ENCODE results near the gene ADD3.

ADD3 gene

DNA sequence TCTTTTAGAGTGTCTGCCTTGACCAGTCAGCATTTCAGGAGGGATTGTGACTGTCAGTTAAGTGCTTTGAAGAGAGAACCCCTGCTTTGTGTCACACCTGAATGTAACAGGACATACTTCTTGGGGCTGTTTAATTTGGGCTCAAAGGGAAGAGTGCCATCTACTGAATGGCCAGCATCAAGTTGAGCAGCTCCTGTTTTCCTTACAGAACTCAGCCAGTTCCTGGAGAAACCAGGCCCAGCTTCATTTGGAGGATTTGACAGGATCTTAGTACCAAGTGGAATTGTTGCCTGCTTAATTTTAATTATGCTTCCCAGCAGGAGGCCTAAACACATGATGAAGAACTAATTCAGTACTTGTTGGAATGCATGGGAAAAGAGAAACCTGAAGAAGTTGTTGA, 8.3 kb downstream of the ADD3 start:
- POLR2A ChIA-PET: no interaction called here
- Histone ChIP-seq H3K9me3 (ENCODE audit: control insufficient read depth, insufficient read depth, low read depth, low read length) (no peaks in the 10 kb centered on the region), H3K36me3 (ENCODE audit: control insufficient read depth in 2 of 2, insufficient read depth in 1 of 2, low read length in 2 of 2) (no peaks in the 10 kb centered on the region; a peak in 1 of 3 replicates), H3K4me3 (ENCODE audit: low read depth, low read length) (no peak overlapping the region), H3K4me1 (ENCODE audit: control insufficient read depth, insufficient read depth, low read length) (peaks cover 35% of the 10 kb centered on the region), H3K27ac (ENCODE audit: extremely low read depth, low read depth, low read length) (no peak overlapping the region)
- TF ChIP-seq TCF7L2 (IDR thresholded peaks at IDR 0.05; ENCODE audit: borderline replicate concordance, low read depth, low read length): no peak
- no peak for TF ChIP-seq ZNF146 (tag by site-specific recombination; IDR thresholded peaks at IDR 0.05)
- TF ChIP-seq, protein P1, sequence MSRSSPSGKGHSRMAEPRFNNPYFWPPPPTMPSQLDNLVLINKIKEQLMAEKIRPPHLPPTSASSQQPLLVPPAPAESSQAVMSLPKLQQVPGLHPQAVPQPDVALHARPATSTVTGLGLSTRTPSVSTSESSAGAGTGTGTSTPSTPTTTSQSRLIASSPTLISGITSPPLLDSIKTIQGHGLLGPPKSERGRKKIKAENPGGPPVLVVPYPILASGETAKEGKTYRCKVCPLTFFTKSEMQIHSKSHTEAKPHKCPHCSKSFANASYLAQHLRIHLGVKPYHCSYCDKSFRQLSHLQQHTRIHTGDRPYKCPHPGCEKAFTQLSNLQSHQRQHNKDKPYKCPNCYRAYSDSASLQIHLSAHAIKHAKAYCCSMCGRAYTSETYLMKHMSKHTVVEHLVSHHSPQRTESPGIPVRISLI (tag by site-specific recombination; IDR thresholded peaks at IDR 0.05): no peak
- TF ChIP-seq ZFP69B (tag by site-specific recombination; IDR thresholded peaks at IDR 0.05): no peak
- TF ChIP-seq ZNF311 (tag by site-specific recombination; IDR thresholded peaks at IDR 0.05; ENCODE audit: borderline replicate concordance): no peak
- peak; percentile 42 for TF ChIP-seq ZNF654 (tag by site-specific recombination; IDR thresholded peaks at IDR 0.05; ENCODE audit: low read depth)
- TF ChIP-seq ZBTB21 (tag by site-specific recombination; IDR thresholded peaks at IDR 0.05): 0 out of 2 replicates have a peak, but pooled peaks have one; percentile 10
- TF ChIP-seq, protein P2, sequence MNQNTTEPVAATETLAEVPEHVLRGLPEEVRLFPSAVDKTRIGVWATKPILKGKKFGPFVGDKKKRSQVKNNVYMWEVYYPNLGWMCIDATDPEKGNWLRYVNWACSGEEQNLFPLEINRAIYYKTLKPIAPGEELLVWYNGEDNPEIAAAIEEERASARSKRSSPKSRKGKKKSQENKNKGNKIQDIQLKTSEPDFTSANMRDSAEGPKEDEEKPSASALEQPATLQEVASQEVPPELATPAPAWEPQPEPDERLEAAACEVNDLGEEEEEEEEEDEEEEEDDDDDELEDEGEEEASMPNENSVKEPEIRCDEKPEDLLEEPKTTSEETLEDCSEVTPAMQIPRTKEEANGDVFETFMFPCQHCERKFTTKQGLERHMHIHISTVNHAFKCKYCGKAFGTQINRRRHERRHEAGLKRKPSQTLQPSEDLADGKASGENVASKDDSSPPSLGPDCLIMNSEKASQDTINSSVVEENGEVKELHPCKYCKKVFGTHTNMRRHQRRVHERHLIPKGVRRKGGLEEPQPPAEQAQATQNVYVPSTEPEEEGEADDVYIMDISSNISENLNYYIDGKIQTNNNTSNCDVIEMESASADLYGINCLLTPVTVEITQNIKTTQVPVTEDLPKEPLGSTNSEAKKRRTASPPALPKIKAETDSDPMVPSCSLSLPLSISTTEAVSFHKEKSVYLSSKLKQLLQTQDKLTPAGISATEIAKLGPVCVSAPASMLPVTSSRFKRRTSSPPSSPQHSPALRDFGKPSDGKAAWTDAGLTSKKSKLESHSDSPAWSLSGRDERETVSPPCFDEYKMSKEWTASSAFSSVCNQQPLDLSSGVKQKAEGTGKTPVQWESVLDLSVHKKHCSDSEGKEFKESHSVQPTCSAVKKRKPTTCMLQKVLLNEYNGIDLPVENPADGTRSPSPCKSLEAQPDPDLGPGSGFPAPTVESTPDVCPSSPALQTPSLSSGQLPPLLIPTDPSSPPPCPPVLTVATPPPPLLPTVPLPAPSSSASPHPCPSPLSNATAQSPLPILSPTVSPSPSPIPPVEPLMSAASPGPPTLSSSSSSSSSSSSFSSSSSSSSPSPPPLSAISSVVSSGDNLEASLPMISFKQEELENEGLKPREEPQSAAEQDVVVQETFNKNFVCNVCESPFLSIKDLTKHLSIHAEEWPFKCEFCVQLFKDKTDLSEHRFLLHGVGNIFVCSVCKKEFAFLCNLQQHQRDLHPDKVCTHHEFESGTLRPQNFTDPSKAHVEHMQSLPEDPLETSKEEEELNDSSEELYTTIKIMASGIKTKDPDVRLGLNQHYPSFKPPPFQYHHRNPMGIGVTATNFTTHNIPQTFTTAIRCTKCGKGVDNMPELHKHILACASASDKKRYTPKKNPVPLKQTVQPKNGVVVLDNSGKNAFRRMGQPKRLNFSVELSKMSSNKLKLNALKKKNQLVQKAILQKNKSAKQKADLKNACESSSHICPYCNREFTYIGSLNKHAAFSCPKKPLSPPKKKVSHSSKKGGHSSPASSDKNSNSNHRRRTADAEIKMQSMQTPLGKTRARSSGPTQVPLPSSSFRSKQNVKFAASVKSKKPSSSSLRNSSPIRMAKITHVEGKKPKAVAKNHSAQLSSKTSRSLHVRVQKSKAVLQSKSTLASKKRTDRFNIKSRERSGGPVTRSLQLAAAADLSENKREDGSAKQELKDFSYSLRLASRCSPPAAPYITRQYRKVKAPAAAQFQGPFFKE (tag by site-specific recombination; IDR thresholded peaks at IDR 0.05; ENCODE audit: borderline replicate concordance): no peak
- peak; percentile 35; the same call in 1 of the 2 replicates for TF ChIP-seq SCRT2 (tag by site-specific recombination; IDR thresholded peaks at IDR 0.05)
- no peak for TF ChIP-seq ZNF501 (tag by site-specific recombination; IDR thresholded peaks at IDR 0.05)
- TF ChIP-seq, protein P3, sequence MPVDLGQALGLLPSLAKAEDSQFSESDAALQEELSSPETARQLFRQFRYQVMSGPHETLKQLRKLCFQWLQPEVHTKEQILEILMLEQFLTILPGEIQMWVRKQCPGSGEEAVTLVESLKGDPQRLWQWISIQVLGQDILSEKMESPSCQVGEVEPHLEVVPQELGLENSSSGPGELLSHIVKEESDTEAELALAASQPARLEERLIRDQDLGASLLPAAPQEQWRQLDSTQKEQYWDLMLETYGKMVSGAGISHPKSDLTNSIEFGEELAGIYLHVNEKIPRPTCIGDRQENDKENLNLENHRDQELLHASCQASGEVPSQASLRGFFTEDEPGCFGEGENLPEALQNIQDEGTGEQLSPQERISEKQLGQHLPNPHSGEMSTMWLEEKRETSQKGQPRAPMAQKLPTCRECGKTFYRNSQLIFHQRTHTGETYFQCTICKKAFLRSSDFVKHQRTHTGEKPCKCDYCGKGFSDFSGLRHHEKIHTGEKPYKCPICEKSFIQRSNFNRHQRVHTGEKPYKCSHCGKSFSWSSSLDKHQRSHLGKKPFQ (tag by site-specific recombination; IDR thresholded peaks at IDR 0.05): no peak
- TF ChIP-seq ZNF140 (tag by site-specific recombination; IDR thresholded peaks at IDR 0.05): no peak
- TF ChIP-seq ZNF610 (tag by site-specific recombination; IDR thresholded peaks at IDR 0.05; ENCODE audit: borderline replicate concordance): no peak
- no peak for TF ChIP-seq ZNF514 (tag by site-specific recombination; IDR thresholded peaks at IDR 0.05)
- TF ChIP-seq, protein P4, sequence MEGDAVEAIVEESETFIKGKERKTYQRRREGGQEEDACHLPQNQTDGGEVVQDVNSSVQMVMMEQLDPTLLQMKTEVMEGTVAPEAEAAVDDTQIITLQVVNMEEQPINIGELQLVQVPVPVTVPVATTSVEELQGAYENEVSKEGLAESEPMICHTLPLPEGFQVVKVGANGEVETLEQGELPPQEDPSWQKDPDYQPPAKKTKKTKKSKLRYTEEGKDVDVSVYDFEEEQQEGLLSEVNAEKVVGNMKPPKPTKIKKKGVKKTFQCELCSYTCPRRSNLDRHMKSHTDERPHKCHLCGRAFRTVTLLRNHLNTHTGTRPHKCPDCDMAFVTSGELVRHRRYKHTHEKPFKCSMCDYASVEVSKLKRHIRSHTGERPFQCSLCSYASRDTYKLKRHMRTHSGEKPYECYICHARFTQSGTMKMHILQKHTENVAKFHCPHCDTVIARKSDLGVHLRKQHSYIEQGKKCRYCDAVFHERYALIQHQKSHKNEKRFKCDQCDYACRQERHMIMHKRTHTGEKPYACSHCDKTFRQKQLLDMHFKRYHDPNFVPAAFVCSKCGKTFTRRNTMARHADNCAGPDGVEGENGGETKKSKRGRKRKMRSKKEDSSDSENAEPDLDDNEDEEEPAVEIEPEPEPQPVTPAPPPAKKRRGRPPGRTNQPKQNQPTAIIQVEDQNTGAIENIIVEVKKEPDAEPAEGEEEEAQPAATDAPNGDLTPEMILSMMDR (tag by site-specific recombination; IDR thresholded peaks at IDR 0.05): peak; percentile 40; the same call in 1 of the 2 replicates
- CTCF ChIA-PET: interaction anchor here (0.5 to 3.7 kb wide), 10 partner anchors 9 to 1423 kb away, joined by 3 to 20 read pairs (median 4); partner anchors contain the start of gene ADD3

DNA sequence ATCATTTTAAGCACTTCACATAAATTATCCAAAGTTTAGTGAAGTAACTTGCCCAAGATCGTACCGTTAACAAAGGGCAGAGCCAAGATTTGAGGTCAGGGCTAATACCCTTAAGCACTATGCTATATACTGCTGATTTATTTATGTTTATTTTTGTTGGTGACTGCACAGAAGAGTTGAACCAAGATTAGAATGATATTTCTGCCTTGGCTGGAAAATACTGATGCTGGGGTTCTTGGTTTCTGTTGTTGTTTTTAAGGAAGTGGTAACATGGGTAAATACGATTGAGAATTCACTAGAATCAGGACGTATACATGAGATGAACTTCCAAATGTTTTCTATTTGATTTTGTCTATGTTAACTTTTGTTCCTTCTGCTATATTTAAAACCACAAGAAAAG, 9.3 kb downstream of the ADD3 start:
- Histone ChIP-seq H3K27ac (ENCODE audit: extremely low read depth, low read depth, low read length) (no peak overlapping the region), H3K9me3 (ENCODE audit: control insufficient read depth, insufficient read depth, low read depth, low read length) (no peaks in the 10 kb centered on the region), H3K4me1 (ENCODE audit: control insufficient read depth, insufficient read depth, low read length) (peaks cover 25% of the 10 kb centered on the region), H3K4me3 (ENCODE audit: low read depth, low read length) (no peak overlapping the region), H3K36me3 (ENCODE audit: control insufficient read depth in 2 of 2, insufficient read depth in 1 of 2, low read length in 2 of 2) (no peaks in the 10 kb centered on the region; a peak in 1 of 3 replicates)
- TF ChIP-seq ZNF558 (tag by site-specific recombination; IDR thresholded peaks at IDR 0.05): no peak
- TF ChIP-seq, protein P5, sequence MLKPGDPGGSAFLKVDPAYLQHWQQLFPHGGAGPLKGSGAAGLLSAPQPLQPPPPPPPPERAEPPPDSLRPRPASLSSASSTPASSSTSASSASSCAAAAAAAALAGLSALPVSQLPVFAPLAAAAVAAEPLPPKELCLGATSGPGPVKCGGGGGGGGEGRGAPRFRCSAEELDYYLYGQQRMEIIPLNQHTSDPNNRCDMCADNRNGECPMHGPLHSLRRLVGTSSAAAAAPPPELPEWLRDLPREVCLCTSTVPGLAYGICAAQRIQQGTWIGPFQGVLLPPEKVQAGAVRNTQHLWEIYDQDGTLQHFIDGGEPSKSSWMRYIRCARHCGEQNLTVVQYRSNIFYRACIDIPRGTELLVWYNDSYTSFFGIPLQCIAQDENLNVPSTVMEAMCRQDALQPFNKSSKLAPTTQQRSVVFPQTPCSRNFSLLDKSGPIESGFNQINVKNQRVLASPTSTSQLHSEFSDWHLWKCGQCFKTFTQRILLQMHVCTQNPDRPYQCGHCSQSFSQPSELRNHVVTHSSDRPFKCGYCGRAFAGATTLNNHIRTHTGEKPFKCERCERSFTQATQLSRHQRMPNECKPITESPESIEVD (tag by site-specific recombination; IDR thresholded peaks at IDR 0.05): 0 out of 2 replicates have a peak, but pooled peaks have one; percentile 11
- peak; percentile 83 for TF ChIP-seq ZBTB20 (tag by site-specific recombination; IDR thresholded peaks at IDR 0.05)
- TF ChIP-seq FEZF1 (tag by site-specific recombination; IDR thresholded peaks at IDR 0.05): peak; percentile 28; the same call in 1 of the 2 replicates
- no peak for TF ChIP-seq ZBTB8A (tag by site-specific recombination; IDR thresholded peaks at IDR 0.05)
- TF ChIP-seq ZEB2 (tag by site-specific recombination; IDR thresholded peaks at IDR 0.05): no peak
- ChIA-PET POLR2A (no interaction called here), CTCF (no interaction called here)

Data from HEK293 (cell line).